HepG2 (cell line): ENCODE results near the gene NRSN2. TPM values are rescaled to one million over a fixed set of nuclear protein-coding genes. Genes with fewer than 3 reads are reported as not detected.

ENCODE experiments used
- FOSL1 ChIP-seq: sonication (generic); formaldehyde crosslinking; IDR thresholded peaks from 2 replicates; pipeline ENCODE4 v1.9.0; 2021; ENCODE audit warnings: missing genetic modification reagents, borderline replicate concordance
- FOXM1 ChIP-seq: sonication (generic); formaldehyde crosslinking; IDR thresholded peaks from 2 replicates; pipeline ENCODE4 v1.5.0; 2020; ENCODE audit warnings: missing genetic modification reagents
- HINFP ChIP-seq: sonication (generic); formaldehyde crosslinking; IDR thresholded peaks from 2 replicates; pipeline ENCODE4 v1.4.0; 2020; ENCODE audit warnings: low read depth, mild to moderate bottlenecking, missing genetic modification reagents
- HNRNPLL ChIP-seq: fragments of 200-400 bp; formaldehyde crosslinking; IDR thresholded peaks from 2 replicates; pipeline ENCODE4 v1.6.1; 2017; ENCODE audit warnings: mild to moderate bottlenecking, low read depth, low read length; ENCODE audit not compliant: poor library complexity, severe bottlenecking
- KDM2A ChIP-seq: sonication (generic); formaldehyde crosslinking; IDR thresholded peaks from 2 replicates; pipeline ENCODE4 v1.4.0; 2020; ENCODE audit warnings: low read depth, missing genetic modification reagents, borderline replicate concordance
- NCOA1 ChIP-seq: sonication (generic); formaldehyde crosslinking; IDR thresholded peaks from 2 replicates; pipeline ENCODE4 v1.9.0; 2021; ENCODE audit warnings: missing genetic modification reagents
- NFE2 ChIP-seq: sonication (generic); formaldehyde crosslinking; IDR thresholded peaks from 2 replicates; pipeline ENCODE4 v1.4.0; 2020; ENCODE audit warnings: missing genetic modification reagents
- ONECUT2 ChIP-seq: sonication (generic); formaldehyde crosslinking; IDR thresholded peaks from 2 replicates; pipeline ENCODE4 v1.4.0; 2020; ENCODE audit warnings: missing genetic modification reagents
- PLSCR1 ChIP-seq: sonication (generic); formaldehyde crosslinking; IDR thresholded peaks from 2 replicates; pipeline ENCODE4 v1.5.0; 2020; ENCODE audit warnings: missing genetic modification reagents, mild to moderate bottlenecking, borderline replicate concordance
- RNF2 ChIP-seq: fragments of 450-650 bp; conservative IDR thresholded peaks from 2 replicates; pipeline ENCODE4 v1.6.1; 2016; ENCODE audit warnings: low read depth
- TARDBP ChIP-seq: sonication (generic); formaldehyde crosslinking; IDR thresholded peaks from 2 replicates; pipeline ENCODE4 v1.8.0; 2022; ENCODE audit warnings: mild to moderate bottlenecking, missing genetic modification reagents
- ZFP62 ChIP-seq: sonication (generic); formaldehyde crosslinking; IDR thresholded peaks from 2 replicates; pipeline ENCODE4 v1.4.0; 2020; ENCODE audit warnings: missing genetic modification reagents
- ZNF24 ChIP-seq: fragments of 450-650 bp; IDR thresholded peaks from 2 replicates; pipeline ENCODE4 v1.6.1; 2017; ENCODE audit warnings: antibody characterized with exemption, mild to moderate bottlenecking
- ZNF274 ChIP-seq: sonication (generic); formaldehyde crosslinking; IDR thresholded peaks from 2 replicates; pipeline ENCODE4 v1.5.1; 2020; ENCODE audit warnings: mild to moderate bottlenecking, missing genetic modification reagents
- ZNF570 ChIP-seq: sonication (generic); formaldehyde crosslinking; IDR thresholded peaks from 2 replicates; pipeline ENCODE4 v1.4.0; 2020; ENCODE audit warnings: mild to moderate bottlenecking, missing genetic modification reagents, borderline replicate concordance
- ZNF781 ChIP-seq: sonication (generic); formaldehyde crosslinking; IDR thresholded peaks from 2 replicates; pipeline ENCODE4 v1.5.1; 2020; ENCODE audit warnings: borderline replicate concordance, mild to moderate bottlenecking, missing genetic modification reagents; ENCODE audit errors: not compliant biosample characterization
- polyA plus RNA-seq, 8 experiments: library from polyadenylated mRNA; depleted of rRNA in 3 of 8; stranded (reverse) in 7 of 8; unstranded in 1 of 8; fragments of >200 nt; fragmentation: Illumina TruSeq in 4 of 8; extraction: Trizol in 4 of 8; gene quantifications; 2 replicates each; pipeline versions ENCODE4 v1.2.1 to v1.2.3, GENCODE V29; 2011 to 2016; ENCODE audit warnings: low read depth in 4 of 8, missing spikeins in 1 of 8, mixed read lengths in 1 of 8; ENCODE audit not compliant: insufficient read depth in 1 of 8
- total RNA-seq, 5 experiments: library from RNA; depleted of rRNA; stranded (reverse); fragments of >200 nt; fragmentation: Illumina TruSeq; extraction: Trizol; gene quantifications; 2 replicates each; pipeline ENCODE4 v1.2.3, GENCODE V29; 2016; ENCODE audit warnings: low read depth in 1 of 5
- TF ChIP-seq, protein P1 (sequence below): sonication (generic); formaldehyde crosslinking; IDR thresholded peaks from 2 replicates; pipeline ENCODE4 v1.4.0; 2020; ENCODE audit warnings: mild to moderate bottlenecking, missing genetic modification reagents
- TF ChIP-seq, protein P2 (sequence below): sonication (generic); formaldehyde crosslinking; IDR thresholded peaks from 2 replicates; pipeline ENCODE4 v1.8.0; 2022; ENCODE audit warnings: mild to moderate bottlenecking, missing genetic modification reagents, moderate library complexity
- TF ChIP-seq, protein P3 (sequence below): sonication (generic); formaldehyde crosslinking; conservative IDR thresholded peaks from 2 replicates; pipeline ENCODE4 v1.4.0; 2020; ENCODE audit warnings: missing genetic modification reagents

The NRSN2 gene
- total and polyA plus RNA-seq, 2 of the 13 experiments (the other 11 are each of a cell fraction or from before 2014, with no cell fraction given): 32.3 to 49.4 TPM

GRCh38 chr20:297925-298775, 48.8 kb upstream of the NRSN2 start (continued):
- TF ChIP-seq, protein P1, sequence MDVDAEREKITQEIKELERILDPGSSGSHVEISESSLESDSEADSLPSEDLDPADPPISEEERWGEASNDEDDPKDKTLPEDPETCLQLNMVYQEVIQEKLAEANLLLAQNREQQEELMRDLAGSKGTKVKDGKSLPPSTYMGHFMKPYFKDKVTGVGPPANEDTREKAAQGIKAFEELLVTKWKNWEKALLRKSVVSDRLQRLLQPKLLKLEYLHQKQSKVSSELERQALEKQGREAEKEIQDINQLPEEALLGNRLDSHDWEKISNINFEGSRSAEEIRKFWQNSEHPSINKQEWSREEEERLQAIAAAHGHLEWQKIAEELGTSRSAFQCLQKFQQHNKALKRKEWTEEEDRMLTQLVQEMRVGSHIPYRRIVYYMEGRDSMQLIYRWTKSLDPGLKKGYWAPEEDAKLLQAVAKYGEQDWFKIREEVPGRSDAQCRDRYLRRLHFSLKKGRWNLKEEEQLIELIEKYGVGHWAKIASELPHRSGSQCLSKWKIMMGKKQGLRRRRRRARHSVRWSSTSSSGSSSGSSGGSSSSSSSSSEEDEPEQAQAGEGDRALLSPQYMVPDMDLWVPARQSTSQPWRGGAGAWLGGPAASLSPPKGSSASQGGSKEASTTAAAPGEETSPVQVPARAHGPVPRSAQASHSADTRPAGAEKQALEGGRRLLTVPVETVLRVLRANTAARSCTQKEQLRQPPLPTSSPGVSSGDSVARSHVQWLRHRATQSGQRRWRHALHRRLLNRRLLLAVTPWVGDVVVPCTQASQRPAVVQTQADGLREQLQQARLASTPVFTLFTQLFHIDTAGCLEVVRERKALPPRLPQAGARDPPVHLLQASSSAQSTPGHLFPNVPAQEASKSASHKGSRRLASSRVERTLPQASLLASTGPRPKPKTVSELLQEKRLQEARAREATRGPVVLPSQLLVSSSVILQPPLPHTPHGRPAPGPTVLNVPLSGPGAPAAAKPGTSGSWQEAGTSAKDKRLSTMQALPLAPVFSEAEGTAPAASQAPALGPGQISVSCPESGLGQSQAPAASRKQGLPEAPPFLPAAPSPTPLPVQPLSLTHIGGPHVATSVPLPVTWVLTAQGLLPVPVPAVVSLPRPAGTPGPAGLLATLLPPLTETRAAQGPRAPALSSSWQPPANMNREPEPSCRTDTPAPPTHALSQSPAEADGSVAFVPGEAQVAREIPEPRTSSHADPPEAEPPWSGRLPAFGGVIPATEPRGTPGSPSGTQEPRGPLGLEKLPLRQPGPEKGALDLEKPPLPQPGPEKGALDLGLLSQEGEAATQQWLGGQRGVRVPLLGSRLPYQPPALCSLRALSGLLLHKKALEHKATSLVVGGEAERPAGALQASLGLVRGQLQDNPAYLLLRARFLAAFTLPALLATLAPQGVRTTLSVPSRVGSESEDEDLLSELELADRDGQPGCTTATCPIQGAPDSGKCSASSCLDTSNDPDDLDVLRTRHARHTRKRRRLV (CRISPR knock-in tag): peak; percentile 42; the same call in 1 of the 2 replicates
- TF ChIP-seq HNRNPLL (peak; percentile 58), TARDBP (peak; percentile 77), ZNF274 (CRISPR knock-in tag) (peak; percentile 70; the same call in 1 of the 2 replicates), FOXM1 (0 out of 2 replicates have a peak, but pooled peaks have one; percentile 77), PLSCR1 (CRISPR knock-in tag) (0 out of 2 replicates have a peak, but pooled peaks have one; percentile 5), ZFP62 (CRISPR knock-in tag) (peak; percentile 72; the same call in 1 of the 2 replicates), KDM2A (CRISPR knock-in tag) (peak; percentile 67), ZNF781 (no peak), ZNF24 (no peak), NCOA1 (peak; percentile 82), ZNF570 (peak; percentile 62; the same call in 1 of the 2 replicates), ONECUT2 (CRISPR knock-in tag) (no peak), NFE2 (CRISPR knock-in tag) (no peak), RNF2 (no peak), FOSL1 (no peak), HINFP (peak; percentile 46; the same call in 1 of the 2 replicates)
- TF ChIP-seq, protein P2, sequence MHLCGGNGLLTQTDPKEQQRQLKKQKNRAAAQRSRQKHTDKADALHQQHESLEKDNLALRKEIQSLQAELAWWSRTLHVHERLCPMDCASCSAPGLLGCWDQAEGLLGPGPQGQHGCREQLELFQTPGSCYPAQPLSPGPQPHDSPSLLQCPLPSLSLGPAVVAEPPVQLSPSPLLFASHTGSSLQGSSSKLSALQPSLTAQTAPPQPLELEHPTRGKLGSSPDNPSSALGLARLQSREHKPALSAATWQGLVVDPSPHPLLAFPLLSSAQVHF: 0 out of 2 replicates have a peak, but pooled peaks have one; percentile 58
- TF ChIP-seq, protein P3, sequence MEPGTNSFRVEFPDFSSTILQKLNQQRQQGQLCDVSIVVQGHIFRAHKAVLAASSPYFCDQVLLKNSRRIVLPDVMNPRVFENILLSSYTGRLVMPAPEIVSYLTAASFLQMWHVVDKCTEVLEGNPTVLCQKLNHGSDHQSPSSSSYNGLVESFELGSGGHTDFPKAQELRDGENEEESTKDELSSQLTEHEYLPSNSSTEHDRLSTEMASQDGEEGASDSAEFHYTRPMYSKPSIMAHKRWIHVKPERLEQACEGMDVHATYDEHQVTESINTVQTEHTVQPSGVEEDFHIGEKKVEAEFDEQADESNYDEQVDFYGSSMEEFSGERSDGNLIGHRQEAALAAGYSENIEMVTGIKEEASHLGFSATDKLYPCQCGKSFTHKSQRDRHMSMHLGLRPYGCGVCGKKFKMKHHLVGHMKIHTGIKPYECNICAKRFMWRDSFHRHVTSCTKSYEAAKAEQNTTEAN (CRISPR knock-in tag): peak; percentile 89
